Measurements from ENCODE around the gene RPL38.

Gene RPL38

GRCh38 chr17:74217888-74218287 lies 14.4 kb downstream of the RPL38 start:
- Histone ChIP-seq H3K4me1 (ENCODE audit: control insufficient read depth, insufficient read depth, low read length) (no peaks in the 10 kb centered on the region), H3K4me3 (ENCODE audit: low read depth, low read length) (no peak overlapping the region), H3K9me3 (ENCODE audit: control insufficient read depth, insufficient read depth, low read depth, low read length) (no peaks in the 10 kb centered on the region), H3K36me3 (ENCODE audit: control insufficient read depth in 2 of 2, insufficient read depth in 1 of 2, low read length in 2 of 2) (peaks cover 0 to 3% of the 10 kb centered on the region in 2 experiments; a peak in 1 of 3 replicates), H3K27ac (ENCODE audit: extremely low read depth, low read depth, low read length) (no peak overlapping the region)
- POLR2A ChIA-PET, result no interaction called here
- CTCF ChIA-PET, result interaction anchor here (0.6 to 1.4 kb wide), 3 partner anchors 19 to 150 kb away, joined by 3 to 4 read pairs (median 4); no protein-coding TSS in a partner anchor
- TF ChIP-seq SCRT1 (tag by site-specific recombination; IDR thresholded peaks at IDR 0.05; ENCODE audit: borderline replicate concordance), result no peak
- TF ChIP-seq ZFHX2 (tag by site-specific recombination; conservative IDR thresholded peaks at IDR 0.05), result peak; percentile 33

- no peaks in the 10 kb centered on the region for H3K9me3 ChIP-seq (ENCODE audit: control insufficient read depth, insufficient read depth, low read depth, low read length)
- TF ChIP-seq ZNF16 (tag by site-specific recombination; IDR thresholded peaks at IDR 0.05; ENCODE audit: low read depth), result no peak
- no peak for TF ChIP-seq ZNF280C (tag by site-specific recombination; IDR thresholded peaks at IDR 0.05)
- TF ChIP-seq ZNF239 (tag by site-specific recombination; IDR thresholded peaks at IDR 0.05), result no peak
- TF ChIP-seq ZNF266 (tag by site-specific recombination; IDR thresholded peaks at IDR 0.05; ENCODE audit: low read depth), result no peak
- TF ChIP-seq HIC1 (tag by site-specific recombination; IDR thresholded peaks at IDR 0.05), result no peak
- no peak for TF ChIP-seq ZNF501 (tag by site-specific recombination; IDR thresholded peaks at IDR 0.05)
- no peak for TF ChIP-seq SETDB1 (IDR thresholded peaks at IDR 0.05; ENCODE audit: insufficient read length, low read length)
- no peak for TF ChIP-seq ZNF704 (tag by site-specific recombination; IDR thresholded peaks at IDR 0.05)
- no peak for TF ChIP-seq ZSCAN16 (tag by site-specific recombination; IDR thresholded peaks at IDR 0.05)
- H3K27ac ChIP-seq (ENCODE audit: extremely low read depth, low read depth, low read length), result no peak overlapping the region
- peaks cover 0 to 3% of the 10 kb centered on the region in 2 experiments; a peak in 1 of 3 replicates for H3K36me3 ChIP-seq (ENCODE audit: control insufficient read depth in 2 of 2, insufficient read depth in 1 of 2, low read length in 2 of 2)
- CTCF ChIA-PET, result interaction anchor here (0.6 to 1.4 kb wide), 5 partner anchors 12 to 150 kb away, joined by 3 to 4 read pairs (median 3); no protein-coding TSS in a partner anchor
- POLR2A ChIA-PET, result no interaction called here
- H3K4me3 ChIP-seq (ENCODE audit: low read depth, low read length), result no peak overlapping the region
- H3K4me1 ChIP-seq (ENCODE audit: control insufficient read depth, insufficient read depth, low read length), result no peaks in the 10 kb centered on the region
Measured at GRCh38 chr17:74218436-74218835, 15.0 kb downstream of the RPL38 start.

- Histone ChIP-seq H3K36me3 (ENCODE audit: control insufficient read depth in 2 of 2, insufficient read depth in 1 of 2, low read length in 2 of 2) (peaks cover 0 to 8% of the 10 kb centered on the region in 2 experiments; a peak in 1 of 3 replicates), H3K9me3 (ENCODE audit: control insufficient read depth, insufficient read depth, low read depth, low read length) (no peaks in the 10 kb centered on the region), H3K4me3 (ENCODE audit: low read depth, low read length) (no peak overlapping the region), H3K27ac (ENCODE audit: extremely low read depth, low read depth, low read length) (no peak overlapping the region), H3K4me1 (ENCODE audit: control insufficient read depth, insufficient read depth, low read length) (no peaks in the 10 kb centered on the region)
- CTCF ChIA-PET, result interaction anchor here (0.7 to 1.4 kb wide), 3 partner anchors 20 to 77 kb away, joined by 3 to 4 read pairs (median 3); no protein-coding TSS in a partner anchor
- TF ChIP-seq PATZ1 (tag by site-specific recombination; IDR thresholded peaks at IDR 0.05), result no peak
- TF ChIP-seq ZNF830 (tag by site-specific recombination; IDR thresholded peaks at IDR 0.05; ENCODE audit: low read depth), result no peak
- TF ChIP-seq ZNF140 (tag by site-specific recombination; IDR thresholded peaks at IDR 0.05), result no peak
- 0 out of 2 replicates have a peak, but pooled peaks have one; percentile 25 for TF ChIP-seq ZNF580 (tag by site-specific recombination; IDR thresholded peaks at IDR 0.05)
- TF ChIP-seq ZNF707 (tag by site-specific recombination; IDR thresholded peaks at IDR 0.05), result no peak
- no peak for TF ChIP-seq GLI2 (tag by site-specific recombination; IDR thresholded peaks at IDR 0.05; ENCODE audit: borderline replicate concordance, low read depth)
- no peak for TF ChIP-seq ZNF629 (tag by site-specific recombination; IDR thresholded peaks at IDR 0.05)
- TF ChIP-seq ZNF394 (tag by site-specific recombination; IDR thresholded peaks at IDR 0.05; ENCODE audit: borderline replicate concordance), result no peak
- no peak for TF ChIP-seq ZNF114 (tag by site-specific recombination; IDR thresholded peaks at IDR 0.05)
- no peak for TF ChIP-seq ZNF645 (tag by site-specific recombination; IDR thresholded peaks at IDR 0.05)
- peak; percentile 99 for TF ChIP-seq ZNF146 (tag by site-specific recombination; IDR thresholded peaks at IDR 0.05)
- POLR2A ChIA-PET, result interaction anchor here (0.7 to 1.0 kb wide), 3 partner anchors 15 to 814 kb away, joined by 3 to 6 read pairs (median 4); no protein-coding TSS in a partner anchor
Measured at GRCh38 chr17:74219576-74220133, 16.2 kb downstream of the RPL38 start.

Data from HEK293 (cell line).